ENCODE measurements around the gene BLOC1S1. TPM values are rescaled to one million over a fixed set of nuclear protein-coding genes. Genes with fewer than 3 reads are reported as not detected.

The BLOC1S1 gene
- total RNA-seq, 6 donors from 2014 or later: 34.6 to 255 (median 139) TPM

DNA sequence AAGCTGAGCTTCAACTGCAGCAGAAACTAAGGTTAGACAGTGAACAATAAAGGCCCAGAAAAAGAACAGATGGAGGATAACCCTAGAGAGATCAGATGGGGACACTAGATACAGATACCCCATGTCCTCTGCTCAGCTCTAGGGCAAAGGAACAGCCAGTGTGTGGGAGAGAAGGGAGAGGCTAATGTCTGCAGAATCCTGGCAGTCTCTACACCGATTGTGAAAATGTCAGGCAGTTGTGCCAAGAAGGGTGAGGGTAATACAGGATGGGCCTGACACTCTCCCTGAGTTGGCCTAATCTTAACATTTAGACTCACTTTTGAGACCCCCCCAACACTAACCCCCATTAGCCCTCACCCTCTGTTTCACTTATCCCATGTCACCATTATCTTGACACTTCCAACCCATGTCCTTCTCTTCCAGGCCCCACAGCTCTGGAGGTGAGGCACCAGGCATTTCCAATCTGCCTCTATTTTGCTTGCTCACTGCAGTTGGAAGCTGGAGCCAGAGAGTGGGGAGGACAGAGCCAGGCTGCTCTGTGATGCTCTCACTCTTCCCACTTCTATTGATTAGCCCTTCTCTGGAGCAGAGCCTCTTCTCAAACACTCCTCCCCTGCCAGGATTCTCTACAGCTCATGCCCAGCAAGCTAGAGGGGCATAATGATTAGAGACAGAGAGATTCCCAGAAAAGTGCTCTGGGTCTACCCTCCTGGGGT lies 3.0 kb upstream of the BLOC1S1 start:
- Histone ChIP-seq H3K9me3 (no peaks in the 10 kb centered on the region), H3K4me3 (no peak overlapping the region), H3K27ac (peak overlapping the region in 1 of 4 donors; percentile 21), H3K4me1 (peaks cover 33 to 43% (median 35%) of the 10 kb centered on the region in 4 donors), H3K36me3 (no peaks in the 10 kb centered on the region), H3K27me3 (no peaks in the 10 kb centered on the region)
- DNase-seq: no peak
- TF ChIP-seq POLR2AphosphoS5 (IDR thresholded peaks at IDR 0.05) (no peak), POLR2A (IDR thresholded peaks at IDR 0.05) (no peak), EP300 (IDR thresholded peaks at IDR 0.05) (no peak)
- TF ChIP-seq, protein P1, sequence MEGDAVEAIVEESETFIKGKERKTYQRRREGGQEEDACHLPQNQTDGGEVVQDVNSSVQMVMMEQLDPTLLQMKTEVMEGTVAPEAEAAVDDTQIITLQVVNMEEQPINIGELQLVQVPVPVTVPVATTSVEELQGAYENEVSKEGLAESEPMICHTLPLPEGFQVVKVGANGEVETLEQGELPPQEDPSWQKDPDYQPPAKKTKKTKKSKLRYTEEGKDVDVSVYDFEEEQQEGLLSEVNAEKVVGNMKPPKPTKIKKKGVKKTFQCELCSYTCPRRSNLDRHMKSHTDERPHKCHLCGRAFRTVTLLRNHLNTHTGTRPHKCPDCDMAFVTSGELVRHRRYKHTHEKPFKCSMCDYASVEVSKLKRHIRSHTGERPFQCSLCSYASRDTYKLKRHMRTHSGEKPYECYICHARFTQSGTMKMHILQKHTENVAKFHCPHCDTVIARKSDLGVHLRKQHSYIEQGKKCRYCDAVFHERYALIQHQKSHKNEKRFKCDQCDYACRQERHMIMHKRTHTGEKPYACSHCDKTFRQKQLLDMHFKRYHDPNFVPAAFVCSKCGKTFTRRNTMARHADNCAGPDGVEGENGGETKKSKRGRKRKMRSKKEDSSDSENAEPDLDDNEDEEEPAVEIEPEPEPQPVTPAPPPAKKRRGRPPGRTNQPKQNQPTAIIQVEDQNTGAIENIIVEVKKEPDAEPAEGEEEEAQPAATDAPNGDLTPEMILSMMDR (IDR thresholded peaks at IDR 0.05): no peak
- 27 to 56% methylated on average over 1 of the region's 1 CpG for WGBS, 2 donors
- ATAC-seq (ENCODE audit: low FRiP score in 2 of 2): no peak

DNA sequence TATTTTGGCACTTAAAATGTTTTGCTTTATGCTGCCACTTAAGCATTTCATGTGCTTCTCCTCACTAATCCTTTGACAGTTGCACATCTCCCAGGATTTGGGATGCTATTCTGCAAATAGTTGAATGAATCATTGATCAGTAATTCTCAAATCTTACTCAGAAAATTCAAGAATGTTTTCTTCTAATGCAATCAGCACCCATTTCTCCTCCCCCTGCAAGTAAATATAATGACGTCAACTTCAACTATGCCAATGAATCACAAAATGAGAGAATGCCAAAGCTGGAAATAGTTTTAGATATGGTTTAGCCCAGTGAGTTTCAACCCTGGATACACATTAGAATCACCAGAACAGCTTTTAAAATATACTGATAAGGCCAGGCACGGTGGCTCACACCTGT lies 2.1 kb upstream of the BLOC1S1 start:
- Histone ChIP-seq H3K27ac (no peak overlapping the region), H3K36me3 (no peaks in the 10 kb centered on the region), H3K4me3 (no peak overlapping the region), H3K4me1 (peaks cover 31 to 43% (median 34%) of the 10 kb centered on the region in 4 donors), H3K9me3 (no peaks in the 10 kb centered on the region), H3K27me3 (no peaks in the 10 kb centered on the region)
- DNase-seq (no peak), ATAC-seq (ENCODE audit: low FRiP score in 2 of 2) (no peak)
- 86 to 87% methylated on average over 2 of the region's 2 CpGs for WGBS, 2 donors
- no peak for TF ChIP-seq POLR2A (IDR thresholded peaks at IDR 0.05)
- TF ChIP-seq EP300 (IDR thresholded peaks at IDR 0.05): no peak
- no peak for TF ChIP-seq POLR2AphosphoS5 (IDR thresholded peaks at IDR 0.05)
- TF ChIP-seq, protein P1 (IDR thresholded peaks at IDR 0.05): no peak

DNA sequence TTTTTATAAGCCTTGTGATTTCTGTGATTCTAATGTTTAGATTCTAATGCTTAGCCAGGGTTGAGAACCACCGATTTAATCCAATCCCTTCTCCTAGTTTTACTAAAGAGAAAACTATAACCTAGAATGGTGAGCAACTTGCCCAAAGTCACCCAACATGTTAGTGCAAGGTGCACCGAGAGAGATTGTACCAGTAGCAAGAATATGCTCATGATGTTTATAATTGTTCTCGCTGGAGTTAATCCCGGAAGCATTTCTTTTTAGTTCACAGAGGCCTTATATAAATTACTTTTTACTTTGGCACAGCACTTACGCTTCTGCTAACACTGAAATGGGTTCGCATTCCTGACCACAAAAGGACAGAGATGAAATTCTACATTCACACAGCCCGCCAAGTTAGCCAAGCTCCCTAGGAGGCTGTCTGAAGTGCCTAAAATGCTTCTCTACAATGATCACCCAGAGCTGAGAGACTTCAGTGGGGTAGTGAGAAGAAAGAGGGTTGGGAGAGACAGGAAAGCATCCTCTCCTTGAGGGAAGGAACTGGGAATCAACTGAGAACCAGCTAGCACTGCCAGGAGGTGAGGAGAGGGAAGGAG lies 579 bp upstream of the BLOC1S1 start:
- H3K4me3 ChIP-seq: peak overlapping the region; percentile 78 to 97 (median 88)
- peaks cover 0 to 6% (median 2%) of the 10 kb centered on the region in 4 donors for H3K36me3 ChIP-seq
- peaks cover 25 to 51% (median 36%) of the 10 kb centered on the region in 4 donors for H3K4me1 ChIP-seq
- no peak for DNase-seq
- no peak for TF ChIP-seq POLR2A (IDR thresholded peaks at IDR 0.05)
- no peak for TF ChIP-seq EP300 (IDR thresholded peaks at IDR 0.05)
- TF ChIP-seq, protein P1 (IDR thresholded peaks at IDR 0.05): no peak
- TF ChIP-seq POLR2AphosphoS5 (IDR thresholded peaks at IDR 0.05): no peak
- H3K27me3 ChIP-seq: no peaks in the 10 kb centered on the region
- H3K27ac ChIP-seq: peak overlapping the region; percentile 93 to 97 (median 94)
- ATAC-seq (ENCODE audit: low FRiP score in 2 of 2): no peak
- H3K9me3 ChIP-seq: no peaks in the 10 kb centered on the region
- WGBS, 2 donors: 57 to 63% methylated on average over 7 of the region's 7 CpGs

DNA sequence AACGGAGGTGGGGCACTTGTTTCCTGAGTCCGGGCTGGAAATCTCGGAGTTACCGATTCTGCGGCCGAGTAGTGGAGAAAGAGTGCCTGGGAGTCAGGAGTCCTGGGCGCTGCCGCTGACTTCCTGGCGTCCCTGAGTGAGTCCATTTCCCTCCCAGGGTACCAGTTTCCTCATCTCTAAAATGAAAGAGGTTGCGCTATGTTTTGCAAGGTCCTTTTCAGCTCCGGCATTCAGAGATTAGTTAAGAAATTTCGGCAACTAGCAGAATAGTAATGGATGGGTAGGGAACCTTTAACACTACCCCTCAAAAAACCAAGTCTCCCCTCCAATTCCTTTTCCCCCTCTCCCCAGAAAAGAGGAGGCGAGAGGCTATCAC lies 724 bp downstream of the BLOC1S1 start:
- H3K27ac ChIP-seq: peak overlapping the region; percentile 93 to 97 (median 94)
- H3K4me1 ChIP-seq: peaks cover 32 to 63% (median 41%) of the 10 kb centered on the region in 4 donors
- ATAC-seq (ENCODE audit: low FRiP score in 2 of 2) (peak; percentile 1 to 26), DNase-seq (no peak)
- H3K4me3 ChIP-seq: peak overlapping the region; percentile 78 to 97 (median 88)
- WGBS, 2 donors: 6 to 11% methylated on average over 6 to 13 of the region's 13 CpGs
- H3K27me3 ChIP-seq: no peaks in the 10 kb centered on the region
- H3K9me3 ChIP-seq: no peaks in the 10 kb centered on the region
- TF ChIP-seq, protein P1 (IDR thresholded peaks at IDR 0.05): peak in 1 of 6 experiments; percentile 18
- TF ChIP-seq POLR2A (IDR thresholded peaks at IDR 0.05) (no peak), EP300 (IDR thresholded peaks at IDR 0.05) (no peak)
- peaks cover 0 to 6% (median 2%) of the 10 kb centered on the region in 4 donors for H3K36me3 ChIP-seq

Data from upper lobe of left lung (tissue), 6 donors.